GM10847 (cell line): ENCODE data around the gene UBA1.

Experiments used
- POLR2A ChIP-seq: IDR thresholded peaks from 2 replicates; pipeline ENCODE4 v1.6.1; 2011; ENCODE audit not compliant: insufficient read length; ENCODE audit errors: extremely low read depth

The UBA1 gene

DNA sequence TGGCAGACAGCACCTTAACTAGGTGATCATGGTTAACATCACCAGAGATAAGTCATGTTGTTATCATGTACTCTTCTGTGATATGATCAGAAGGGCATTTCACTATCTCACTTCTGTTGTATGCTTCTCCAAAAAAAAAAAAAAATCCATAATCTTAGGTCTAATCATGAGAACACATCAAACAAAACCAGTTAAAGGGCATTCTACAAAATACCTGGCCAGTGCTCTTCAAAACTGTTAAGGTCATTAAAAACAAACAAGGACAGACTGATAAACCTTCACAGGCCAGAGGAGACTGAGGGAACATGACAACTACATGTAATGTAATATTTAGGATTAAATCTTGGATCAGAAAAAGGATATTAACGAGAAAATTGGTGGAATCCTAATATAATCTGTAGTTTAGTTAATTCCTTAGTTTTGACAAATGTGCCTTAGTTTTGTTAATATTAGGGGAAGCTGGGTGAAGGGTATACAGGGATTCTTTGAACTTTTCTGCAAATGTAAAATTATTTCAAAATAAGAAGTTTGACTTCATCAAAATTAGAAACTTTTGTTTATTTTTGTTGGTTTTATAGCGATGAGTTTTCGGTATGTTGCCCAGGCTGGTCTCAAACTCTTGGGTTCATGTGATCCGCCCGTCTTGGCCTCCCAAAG, 30.6 kb upstream of the UBA1 start:
- no peak for TF ChIP-seq POLR2A

DNA sequence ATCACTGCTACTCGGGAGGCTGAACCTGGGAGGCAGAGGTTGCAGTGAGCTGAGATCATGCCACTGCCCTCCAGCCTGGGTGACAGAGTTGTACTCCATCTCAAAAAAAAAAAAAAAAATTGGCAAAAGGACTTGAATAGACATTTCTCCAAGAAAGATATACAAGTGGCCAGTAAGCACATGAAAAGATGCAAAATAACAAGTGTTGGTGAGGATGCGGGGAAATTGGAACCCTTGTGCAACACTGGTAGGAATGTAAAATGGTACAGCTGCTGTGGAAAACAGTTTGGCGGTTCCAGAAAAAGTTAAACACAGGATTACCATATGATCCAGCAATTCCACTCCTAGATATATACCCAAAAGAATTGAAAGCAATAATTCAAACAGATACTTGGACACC, 29.2 kb upstream of the UBA1 start:
- TF ChIP-seq POLR2A: no peak

DNA sequence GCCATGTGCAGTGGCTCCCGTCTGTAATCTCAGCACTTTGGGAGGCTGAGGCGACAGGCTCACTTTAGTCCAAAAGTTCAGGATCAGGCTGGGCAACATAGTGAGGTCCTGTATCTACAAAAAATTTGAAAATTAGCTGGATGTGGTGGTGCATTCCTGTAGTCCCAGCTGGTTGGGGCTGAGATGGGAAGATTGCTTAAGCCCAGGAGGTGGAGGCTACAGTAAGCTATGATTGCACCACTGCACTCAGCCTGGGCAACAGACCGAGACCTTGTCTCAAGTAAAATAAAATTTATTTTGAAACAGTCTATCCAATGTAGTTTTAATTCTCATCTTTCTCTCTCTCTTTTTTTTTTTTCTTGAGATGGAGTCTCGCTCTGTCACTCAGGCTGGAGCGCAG, 27.5 kb upstream of the UBA1 start:
- TF ChIP-seq POLR2A: no peak

DNA sequence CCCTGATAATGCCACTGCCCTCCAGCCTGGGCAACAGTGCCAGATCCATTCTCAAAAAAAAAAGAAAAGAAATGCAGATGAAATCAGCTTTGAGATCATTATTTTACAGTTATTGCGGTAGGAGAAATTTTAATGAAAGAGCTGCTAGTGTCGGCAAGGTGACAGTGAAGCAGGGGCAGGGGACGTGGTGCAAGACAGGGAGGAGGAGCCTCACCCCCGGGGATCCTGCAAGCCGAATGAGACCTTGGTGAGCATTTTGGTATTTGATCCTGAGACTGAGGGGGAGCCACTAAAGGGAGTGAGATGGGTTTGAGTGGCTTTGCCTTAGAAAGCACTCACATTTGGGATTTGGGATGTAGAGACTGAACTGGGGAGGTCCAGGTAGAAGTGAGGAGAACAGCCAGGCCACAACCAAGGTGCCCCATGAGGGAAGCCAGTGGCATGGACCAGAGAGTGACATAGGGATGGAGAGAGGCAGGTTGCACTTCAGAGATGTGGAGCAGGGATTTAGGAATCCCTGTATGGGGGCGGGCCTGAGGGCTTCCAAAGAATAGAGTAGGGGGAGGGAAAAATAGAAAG, 25.0 kb upstream of the UBA1 start:
- no peak for TF ChIP-seq POLR2A

DNA sequence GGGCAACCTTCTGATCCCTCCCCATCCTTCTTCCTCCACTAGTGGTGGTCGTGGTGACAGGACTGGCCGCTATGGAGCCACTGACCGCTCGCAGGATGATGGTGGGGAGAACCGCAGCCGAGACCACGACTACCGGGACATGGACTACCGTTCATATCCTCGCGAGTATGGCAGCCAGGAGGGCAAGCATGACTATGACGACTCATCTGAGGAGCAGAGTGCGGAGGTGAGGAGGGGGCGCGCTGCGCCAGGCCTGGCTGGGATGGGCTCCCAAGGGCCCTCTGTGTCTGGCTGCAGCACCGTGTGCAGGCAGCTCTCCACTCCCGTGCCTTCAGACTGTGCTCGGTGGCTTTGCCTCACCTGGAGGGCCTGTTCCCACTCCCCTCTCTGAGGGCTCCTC, 24.4 kb upstream of the UBA1 start:
- no peak for TF ChIP-seq POLR2A

DNA sequence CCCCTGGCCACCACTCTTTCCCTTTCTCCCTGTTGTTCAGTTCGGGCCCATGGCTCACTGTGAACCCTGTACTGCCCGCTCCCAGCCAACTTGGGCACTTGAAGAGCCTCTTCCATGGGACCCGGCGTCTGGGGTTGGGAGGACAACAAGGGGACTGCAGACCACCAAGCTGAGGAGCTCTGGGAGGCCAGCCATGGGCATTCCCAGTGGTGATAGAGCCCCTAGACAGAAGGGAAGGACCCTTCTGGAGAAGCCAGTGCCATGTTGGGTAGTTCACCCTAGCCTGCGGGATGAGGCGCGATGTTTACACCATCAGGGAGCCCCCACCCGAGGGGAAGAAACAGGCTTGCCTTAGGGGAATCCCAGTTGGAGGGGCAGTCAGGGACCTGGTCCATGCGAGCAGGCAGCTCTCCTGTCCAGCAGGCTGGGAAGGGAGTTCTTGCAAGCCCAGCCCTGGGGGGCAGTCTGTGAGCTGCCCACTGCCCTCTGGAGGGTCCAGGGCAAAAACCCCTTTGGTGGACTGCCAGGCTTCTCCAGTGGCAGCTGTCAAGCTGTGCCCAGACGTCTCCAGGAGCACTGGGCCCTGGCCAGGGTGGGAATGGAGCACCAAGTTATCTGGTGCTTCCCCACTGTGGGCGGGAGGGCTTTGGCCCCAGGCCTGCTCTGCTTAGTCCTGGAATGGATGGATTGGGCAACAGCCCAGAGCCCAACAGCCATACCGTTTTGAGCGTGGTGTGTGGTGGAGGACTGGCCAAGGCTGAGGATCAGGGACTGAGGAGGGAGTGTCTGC, 23.7 kb upstream of the UBA1 start:
- no peak for TF ChIP-seq POLR2A

DNA sequence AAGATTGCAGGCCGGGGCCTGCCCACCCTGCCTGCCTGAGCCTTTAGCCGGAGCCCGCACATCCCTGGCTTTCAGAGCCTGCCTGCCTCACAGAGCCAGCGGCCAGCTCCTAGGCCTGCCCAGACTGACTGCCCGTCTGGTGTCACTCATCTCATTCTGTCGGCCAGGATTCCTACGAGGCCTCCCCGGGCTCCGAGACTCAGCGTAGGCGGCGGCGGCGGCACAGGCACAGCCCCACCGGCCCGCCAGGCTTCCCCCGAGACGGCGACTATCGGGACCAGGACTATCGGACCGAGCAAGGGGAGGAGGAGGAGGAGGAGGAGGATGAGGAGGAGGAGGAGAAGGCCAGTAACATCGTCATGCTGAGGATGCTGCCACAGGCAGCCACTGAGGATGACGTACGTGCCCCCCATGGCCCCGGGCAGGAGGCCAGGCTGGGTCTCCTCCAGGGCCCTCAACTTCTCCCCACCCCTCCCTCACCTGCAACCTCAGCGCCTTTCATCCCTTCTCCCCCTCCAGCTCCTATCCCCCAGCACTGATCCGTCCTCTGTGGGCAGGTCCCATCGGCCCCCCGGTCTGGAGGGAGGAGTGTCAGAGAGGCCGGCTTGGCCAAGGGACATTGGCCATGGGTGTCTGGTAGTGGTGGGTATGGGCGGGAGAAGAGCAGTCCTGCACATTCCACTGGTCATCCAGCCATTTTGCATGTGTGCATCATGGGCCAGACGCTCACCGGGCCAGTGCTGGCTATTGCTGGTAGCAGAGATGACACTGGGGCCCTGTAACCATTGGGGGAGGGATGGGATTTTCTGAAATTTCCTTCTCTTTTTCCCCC, 22.6 kb upstream of the UBA1 start:
- no peak for TF ChIP-seq POLR2A

DNA sequence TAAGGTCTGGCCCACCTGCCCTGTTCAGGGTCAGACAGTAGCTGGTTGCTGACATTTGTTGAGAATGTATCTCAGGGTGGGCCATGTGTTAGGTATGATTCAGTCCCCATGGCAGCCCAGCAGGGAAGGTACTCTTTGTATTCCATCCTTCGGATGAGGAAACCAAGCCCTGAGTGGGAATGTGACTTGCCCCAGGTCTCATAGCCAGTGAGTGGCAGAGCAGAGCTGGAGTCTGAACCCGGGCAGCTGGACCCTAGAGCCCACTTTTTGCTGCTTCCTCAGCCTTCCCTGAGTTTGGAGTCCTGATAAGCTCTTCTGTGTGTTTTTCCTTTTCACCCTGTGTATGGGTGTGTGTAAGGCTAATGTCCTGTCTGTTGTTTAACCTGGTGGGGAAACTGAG, 21.6 kb upstream of the UBA1 start:
- no peak for TF ChIP-seq POLR2A

DNA sequence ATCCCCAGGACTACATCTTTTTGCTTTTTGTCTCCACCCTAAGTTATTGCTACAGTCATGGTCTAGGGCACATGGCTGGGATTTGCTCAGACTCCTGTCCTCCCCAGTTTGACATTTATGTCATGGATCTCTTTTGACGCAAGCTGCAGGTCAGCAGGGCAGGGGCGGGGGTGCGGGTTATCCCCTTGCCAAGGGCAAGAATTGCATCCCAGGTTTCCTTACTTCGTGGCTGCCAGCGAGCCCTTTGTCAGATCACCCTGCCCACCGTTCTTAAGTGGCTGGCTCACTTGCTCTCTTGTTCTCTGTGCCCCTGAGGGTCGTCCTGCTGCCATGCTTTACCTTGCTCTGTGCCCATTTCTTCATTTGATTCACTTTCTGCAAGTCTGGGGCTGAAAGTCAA, 21.1 kb upstream of the UBA1 start:
- no peak for TF ChIP-seq POLR2A

DNA sequence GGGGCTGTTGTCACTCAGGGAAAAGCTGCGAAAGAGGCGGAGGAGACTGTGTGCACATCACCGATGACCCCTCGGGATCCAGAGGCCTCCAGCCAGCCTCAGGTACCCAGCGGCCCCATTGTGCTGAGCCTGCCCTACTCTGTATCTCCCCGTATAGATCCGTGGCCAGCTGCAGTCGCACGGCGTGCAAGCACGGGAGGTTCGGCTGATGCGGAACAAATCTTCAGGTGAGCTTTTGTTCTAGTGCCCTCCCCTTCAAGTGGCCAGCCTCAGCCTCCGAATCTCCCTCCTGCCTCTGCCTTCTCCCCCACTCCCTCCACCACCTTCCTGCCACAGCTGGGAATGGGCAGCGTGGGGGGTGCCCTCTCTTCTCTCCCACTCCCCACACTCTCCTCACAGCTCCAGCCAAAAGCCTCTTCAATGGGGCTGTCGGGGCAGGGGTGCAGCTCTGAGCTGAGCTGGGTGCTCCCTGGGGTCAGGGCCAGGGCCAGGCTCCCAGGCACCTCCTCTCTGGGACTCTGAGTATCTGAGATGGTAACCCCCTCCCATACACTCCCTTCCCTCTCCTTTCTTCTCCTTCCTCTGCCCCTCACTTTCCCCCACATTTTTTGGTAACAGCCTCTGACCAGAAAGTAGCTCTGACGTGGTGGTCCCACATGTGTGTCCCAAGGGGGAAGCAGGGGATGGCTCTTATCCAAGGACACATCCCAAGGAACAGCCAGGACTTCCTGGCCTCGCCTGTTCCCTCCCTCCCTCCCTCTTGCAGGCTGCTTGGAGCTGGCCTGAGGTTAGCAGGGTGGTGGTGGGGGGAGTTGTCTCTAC, 20.4 kb upstream of the UBA1 start:
- no peak for TF ChIP-seq POLR2A

DNA sequence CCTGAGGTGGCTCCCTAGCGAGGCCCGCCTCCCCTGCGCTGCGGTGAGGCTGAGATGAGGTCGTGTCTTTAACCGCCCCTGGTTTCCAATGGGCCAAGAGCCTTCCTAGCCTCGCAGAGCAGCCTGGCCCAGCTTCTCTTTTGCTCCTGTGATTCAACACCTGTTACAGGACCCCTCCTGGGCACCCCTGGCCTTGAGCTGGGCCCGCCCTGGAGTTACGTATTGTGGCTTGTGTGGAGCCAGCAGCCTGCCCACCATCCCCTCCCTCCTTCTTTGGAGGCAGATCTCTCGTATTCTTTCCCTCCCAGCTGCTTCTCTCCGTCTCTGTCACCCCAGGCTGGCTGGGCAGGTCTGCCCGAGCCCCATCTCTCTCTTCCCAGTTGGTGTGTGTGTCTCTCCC, 19.3 kb upstream of the UBA1 start:
- TF ChIP-seq POLR2A: no peak

DNA sequence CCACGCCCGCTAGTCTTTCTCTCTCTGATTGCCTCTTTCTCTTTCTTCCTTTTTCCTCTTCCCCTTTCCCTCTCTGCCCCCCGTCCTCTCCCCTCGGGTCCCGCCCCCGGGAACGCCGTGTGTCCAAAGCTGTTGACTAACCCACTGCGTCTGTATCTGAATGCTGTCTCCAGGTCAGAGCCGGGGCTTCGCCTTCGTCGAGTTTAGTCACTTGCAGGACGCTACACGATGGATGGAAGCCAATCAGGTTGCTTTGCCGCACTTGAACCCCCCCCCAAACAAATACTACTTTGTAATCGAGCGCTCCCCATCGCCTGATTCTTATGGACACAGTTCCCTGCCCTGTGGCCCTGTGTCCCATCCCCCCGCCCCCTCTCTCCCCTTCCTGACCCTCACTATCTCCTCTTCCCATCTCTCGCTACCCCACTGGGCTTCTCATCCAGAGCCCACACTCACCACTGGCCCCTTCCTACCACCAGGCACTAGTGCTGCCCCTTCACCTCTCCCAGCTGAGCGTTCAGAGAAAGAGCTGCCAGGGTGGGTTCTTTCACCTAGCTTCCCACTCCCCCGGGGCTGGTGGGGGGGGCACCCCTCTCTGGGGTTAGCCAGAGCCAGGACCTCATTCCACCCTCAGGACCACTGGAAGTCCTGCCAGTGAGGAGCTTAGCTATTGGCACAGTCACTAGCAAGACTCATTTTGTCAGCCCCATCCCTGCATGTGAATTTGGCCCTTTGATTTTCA, 18.6 kb upstream of the UBA1 start:
- TF ChIP-seq POLR2A: no peak

DNA sequence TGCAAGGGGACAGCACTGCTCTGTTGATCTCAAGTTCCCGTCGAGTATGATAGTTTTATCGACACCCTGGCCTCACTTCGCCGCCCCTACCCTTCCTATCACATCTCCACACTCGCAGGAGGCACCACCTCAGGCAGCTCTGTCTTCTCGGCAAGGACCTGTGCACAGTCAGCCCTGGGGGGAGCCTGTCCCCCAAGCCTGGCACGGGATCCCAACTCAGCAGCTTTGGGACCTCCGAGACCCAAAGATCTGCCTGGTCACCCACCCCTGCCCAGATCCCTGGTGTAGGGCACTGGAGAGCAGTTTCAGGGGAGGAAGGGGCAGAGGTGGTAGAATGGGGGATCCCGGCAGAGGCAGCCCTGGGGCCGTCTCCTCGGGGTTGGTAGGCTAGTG, 18.0 kb upstream of the UBA1 start:
- no peak for TF ChIP-seq POLR2A

DNA sequence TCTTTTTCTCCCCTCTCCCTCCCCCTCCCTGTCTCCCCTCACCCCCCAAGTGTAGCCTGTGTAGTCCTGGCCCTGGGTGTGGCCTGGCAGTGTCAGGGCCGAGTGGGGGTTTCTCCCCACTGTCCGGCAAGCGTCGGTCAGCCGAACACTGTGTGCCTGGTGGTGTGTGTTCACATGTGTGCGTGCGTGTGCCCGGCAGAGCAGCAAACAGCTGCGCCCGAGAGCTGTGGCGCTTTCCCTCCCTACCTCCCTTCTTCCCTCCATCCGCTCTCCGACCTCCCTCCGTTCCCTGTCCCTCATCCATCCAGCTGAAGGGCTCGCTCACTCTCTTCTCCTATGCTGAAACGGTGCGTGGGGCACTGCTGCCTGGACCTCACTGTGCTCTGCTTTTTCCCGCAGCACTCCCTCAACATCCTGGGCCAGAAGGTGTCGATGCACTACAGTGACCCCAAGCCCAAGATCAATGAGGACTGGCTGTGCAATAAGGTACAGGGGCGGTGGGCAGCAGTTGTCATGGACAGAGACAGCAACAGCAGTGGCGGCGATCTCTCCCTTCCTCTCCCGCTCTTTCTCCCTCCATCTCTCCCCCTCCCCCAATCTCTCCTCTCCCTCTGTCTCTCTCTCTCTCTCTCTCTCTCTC, 17.4 kb upstream of the UBA1 start:
- TF ChIP-seq POLR2A: no peak
